GM19328 (cell line): ENCODE data around the gene YBEY.

Experiments
- ATAC-seq: cut with Tn5 transposase; IDR thresholded peaks from one replicate; pipeline ENCODE4 v1.9.1; 2021; ENCODE audit warnings: mild to moderate bottlenecking, moderate library complexity; ENCODE audit not compliant: unreplicated experiment

The YBEY gene

DNA sequence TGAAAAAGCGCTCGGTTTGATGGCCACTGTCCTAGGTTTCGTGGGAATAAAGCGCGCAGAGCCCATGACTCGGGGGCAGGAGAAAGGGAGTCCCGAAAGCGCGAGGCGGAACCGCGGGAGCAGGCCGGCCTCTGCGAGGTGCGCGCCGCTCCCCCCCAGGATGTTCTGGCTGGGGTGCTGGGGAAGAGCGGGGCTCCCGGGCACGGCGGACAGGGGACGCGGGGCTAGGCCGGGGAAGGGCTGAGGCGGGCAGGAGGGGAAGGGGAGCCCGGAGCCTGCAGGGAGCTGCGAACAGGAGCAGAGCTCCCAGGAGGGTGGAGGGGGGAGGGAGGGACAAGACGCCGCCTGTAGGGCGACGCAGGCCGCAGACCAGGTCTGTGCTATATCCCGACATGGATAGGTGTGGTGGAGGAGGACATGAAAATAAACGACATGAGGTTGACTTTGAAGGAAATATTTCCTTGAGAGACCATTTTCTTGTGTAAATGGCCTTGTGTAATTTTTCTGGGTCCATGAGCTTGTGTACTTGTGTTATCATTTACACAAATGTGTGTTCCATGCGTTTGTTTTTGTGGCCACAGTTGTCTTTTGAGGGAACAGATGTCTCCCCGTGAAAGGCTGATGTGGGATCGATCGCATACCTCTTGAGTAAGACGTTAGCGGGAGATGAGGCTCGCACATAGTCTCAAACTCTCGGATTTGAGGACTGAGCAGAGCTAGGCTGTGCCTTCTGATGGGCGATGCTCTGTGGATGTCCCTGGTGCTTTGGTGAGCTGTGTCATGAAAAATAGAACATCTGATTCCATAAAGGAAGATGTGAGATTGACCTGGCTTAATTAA lies 39.2 kb downstream of the YBEY start:
- no peak for ATAC-seq

DNA sequence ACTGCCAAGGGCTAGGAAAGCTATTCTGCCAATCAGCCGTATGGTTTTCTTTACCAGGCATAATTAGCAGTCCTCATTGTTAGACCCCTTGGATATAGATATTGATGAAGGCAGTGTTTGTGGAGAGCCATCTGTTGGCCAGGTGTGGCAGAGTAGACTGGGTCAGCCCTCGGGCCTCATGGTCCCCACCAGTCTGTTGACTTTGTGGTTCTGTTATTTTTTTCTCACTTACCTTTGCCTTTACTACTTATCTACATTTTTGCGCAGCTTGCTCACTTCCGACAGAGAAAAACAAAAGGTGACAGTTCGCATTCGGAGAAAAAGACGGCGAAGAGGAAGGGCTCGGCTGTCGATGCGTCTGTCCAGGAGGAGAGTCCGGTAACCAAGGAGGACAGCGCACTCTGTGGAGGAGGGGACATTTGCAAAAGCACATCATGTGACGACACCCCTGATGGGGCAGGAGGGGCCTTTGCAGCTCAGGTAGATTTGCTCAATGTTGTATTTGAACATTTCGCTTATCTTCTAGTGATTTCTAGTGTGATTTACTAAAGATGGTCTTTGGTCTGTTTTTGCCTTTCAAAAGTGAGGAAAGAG lies 40.1 kb downstream of the YBEY start:
- no peak for ATAC-seq

DNA sequence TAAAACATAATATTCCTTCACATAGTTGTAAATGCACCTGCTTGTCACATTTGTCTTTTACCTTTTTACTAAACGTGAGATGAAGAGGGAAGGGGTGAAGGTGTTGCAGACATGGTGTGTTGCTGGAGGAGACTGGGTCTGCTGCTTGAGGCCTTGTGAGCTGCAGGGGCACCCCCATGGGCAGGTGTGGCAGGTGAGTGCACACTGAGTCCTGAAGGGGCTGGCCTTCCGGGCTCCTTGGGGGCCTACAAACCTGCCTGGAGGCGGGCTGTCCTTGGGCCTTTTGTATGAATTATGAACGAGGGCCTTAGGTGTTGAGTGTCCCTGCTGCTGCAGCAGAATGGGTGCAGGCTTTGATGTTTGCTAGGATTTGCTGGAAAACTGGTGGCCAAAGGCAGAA lies 41.6 kb downstream of the YBEY start:
- no peak for ATAC-seq

DNA sequence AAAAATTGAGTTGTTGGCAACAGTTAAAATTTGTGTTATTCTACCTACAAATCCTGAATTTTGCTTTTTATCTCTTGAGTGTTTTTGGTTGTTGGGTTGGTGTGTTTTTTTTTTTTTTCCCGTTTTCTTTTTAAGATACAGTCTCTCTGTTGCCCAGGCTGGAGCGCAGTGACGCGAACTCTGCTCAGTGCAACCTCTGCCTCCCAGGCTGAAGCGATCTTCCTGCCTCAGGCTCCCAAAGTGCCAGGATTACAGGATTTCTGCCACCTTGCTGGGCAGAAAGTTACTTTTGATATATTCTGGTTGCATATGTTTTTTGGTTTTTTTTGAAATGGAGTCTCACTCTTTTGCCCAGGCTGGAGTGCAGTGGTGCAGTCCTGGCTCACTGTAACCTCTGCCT lies 42.0 kb downstream of the YBEY start:
- ATAC-seq: no peak

DNA sequence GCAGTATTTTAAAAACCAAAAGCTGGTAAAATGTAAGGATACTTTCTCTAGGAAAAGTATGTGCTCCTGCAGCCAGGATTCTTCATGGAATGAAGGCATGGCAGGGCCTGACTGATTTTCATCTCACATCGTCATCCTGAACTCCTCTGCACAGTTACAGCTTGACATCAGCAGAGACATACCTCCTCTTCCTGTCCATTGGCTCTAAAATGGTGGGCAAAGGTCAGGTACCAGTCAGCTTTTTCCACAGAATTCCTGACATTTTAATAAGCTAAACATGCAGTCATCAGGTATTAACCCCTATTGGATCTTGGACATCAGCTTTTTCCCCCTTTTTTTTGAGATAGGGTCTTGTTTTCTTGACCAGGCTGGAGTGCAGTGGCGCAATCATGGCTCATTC lies 43.7 kb downstream of the YBEY start:
- no peak for ATAC-seq

DNA sequence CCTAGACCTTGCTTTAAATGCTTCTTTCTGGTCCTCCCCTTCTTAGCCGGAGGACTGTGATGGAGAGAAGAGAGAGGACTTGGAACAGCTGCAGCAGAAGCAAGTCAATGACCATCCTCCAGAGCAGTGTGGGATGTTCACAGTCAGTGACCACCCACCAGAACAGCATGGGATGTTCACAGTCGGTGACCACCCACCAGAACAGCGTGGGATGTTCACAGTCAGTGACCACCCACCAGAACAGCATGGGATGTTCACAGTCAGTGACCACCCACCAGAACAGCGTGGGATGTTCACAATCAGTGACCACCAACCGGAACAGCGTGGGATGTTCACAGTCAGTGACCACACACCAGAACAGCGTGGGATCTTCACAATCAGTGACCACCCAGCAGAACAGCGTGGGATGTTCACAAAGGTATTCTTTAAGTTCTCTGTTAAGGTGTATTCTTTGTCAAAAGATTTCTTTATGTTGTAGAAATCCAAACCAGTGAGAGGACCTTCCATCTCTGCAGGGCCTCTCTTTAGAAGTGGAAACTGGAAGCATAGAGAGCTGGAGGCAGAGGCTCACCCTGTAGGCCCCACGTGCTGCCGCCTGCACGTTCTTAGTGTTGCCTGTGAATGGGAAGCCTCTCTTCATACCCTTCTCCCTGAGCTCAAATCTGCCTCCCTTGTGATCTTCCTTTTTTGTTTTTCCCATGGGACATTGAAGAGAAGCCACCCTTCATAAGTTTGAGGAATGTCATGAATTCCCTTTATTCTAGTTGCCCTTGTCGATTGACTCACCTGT lies 48.4 kb downstream of the YBEY start:
- ATAC-seq: no peak

DNA sequence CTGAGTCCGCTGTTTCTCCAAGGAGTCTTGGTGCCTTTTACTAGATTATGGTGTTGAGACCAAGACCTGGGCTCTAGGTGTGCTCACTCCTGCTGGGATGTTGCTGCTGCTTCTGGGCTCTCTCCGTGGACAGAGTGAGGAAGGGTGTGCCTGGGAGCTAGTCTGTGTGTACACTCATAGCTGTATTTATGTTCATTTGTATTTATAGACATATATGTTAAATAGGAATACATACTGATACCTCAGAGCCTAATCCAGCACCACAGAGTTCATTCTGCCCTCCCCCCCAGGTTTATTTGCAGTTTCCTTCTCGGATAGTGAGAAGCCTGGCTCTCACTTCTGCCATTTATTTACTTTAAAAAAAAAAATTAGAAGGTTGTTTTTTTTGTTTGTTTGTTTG lies 50.5 kb downstream of the YBEY start:
- ATAC-seq: no peak

DNA sequence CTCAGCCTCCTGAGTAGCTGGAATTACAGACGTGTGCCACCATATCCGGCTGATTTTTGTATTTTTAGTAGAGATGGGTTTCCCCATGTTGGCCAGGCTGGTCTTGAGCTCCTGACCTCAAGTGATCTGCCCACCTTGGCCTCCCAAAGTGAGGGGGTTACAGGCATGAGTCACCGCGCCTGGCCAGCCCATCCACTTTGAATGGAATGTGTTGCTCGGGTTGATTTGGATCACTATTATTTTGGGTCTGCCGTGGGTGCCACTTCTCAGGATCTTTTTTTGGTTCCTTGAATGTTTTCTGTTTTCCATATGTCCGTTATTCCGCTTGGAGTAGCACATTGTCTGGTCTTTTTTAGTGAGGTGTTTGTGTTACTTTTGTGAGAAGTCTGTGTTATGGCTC lies 54.9 kb downstream of the YBEY start:
- no peak for ATAC-seq

DNA sequence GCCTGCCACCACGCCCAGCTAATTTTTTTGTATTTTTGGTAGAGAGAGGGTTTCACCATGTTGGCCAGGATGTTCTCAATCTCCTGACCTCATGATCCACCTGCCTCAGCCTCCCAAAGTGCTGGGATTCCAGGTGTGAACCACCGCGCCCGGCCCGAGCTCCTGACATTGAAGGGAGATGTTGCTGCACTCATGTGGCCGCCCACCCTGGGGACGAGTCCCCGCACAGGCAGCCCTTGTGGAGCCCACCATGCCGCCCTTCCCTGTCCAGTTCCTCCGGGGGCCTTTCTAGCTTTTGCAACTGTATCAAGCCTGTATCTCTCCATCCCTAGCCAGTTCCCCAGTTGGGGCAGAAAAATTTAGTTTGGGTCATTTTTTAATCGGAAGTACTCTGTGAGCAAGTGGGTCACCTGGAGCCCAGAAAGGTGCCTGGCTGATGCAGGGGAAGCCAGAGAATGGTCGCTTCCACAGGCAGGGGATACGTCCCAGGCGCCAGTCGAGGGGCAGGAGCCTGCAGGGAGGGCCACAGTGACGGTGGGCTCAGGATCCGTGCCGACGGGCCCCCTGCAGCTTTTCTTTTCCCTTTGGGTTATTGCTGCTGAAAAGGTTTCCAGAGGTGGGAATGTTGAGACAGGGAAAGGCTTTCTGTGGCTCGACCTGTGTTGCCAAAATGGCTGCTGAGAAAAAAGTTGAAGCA lies 58.2 kb downstream of the YBEY start:
- ATAC-seq: no peak

DNA sequence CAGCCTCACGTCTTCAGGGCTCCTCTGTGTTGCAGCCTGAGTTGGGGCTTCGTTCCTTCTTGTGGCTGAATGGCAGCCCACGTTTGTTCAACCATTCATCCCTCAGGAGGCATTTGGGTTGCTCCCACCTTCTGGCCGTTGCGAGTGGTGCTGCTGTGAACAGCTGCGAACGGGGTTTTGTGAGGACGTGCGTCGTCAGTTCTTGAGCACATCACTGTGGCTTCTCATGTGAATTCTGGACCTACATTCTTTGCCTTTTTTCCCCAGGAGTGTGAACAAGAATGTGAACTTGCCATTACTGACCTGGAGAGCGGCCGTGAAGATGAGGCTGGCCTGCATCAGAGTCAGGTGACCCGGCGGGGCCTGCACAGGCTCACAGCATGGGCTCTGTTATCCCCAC lies 59.7 kb downstream of the YBEY start:
- no peak for ATAC-seq

DNA sequence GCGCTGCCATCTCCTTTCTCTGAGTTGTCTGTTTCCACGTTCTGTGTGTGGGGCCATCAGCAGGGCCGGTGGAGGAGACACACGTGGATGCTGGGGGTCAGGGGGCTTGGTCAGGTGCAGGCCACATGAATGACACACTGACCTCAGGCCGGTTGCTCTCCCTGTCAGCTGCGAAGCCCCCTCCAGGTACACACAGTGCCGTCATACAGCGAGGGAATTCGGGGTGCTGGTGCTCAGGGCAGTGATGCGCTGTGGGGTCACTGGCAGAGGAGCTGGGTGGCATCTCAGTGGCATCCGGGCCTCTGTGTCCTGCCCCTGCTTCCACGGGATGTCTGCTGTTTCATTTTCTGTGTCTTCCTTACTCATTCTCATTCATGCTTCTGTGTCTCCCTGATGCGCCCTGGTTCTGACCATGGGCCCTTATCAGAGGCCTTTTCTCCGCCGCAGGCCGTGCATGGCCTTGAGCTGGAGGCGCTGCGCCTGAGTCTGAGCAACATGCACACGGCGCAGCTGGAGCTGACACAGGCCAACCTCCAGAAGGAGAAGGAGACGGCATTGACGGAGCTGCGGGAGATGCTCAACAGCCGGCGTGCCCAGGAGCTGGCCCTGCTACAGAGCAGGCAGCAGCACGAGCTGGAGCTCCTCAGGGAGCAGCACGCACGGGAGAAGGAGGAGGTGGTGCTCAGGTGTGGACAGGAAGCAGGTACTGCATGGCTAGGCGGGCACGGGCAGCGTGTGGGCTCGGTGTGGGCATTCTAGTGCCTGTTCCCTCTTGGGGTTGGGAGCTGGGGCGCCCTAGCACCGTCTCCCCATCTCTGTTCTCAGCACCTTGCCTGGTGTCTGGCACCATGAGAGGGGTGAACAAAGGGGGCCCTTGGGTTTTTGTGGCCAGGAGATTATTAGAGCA lies 60.4 kb downstream of the YBEY start:
- ATAC-seq: no peak

DNA sequence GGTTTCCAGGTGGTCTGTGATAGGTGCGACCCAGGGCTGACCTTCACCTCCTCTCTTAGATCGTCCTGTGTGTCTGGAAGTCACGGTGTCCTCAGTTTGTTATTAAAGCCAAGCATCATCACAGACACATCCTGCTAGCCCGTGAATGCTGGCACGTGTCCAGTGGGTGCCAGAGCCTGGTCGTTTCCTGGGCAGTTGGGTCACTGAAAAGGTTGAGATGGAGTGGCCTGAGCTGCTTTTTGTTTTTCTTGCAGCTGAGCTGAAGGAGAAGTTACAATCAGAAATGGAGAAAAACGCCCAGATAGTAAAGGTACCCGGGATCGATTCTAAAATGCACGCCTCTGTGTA lies 61.0 kb downstream of the YBEY start:
- ATAC-seq: no peak
